OCI-LY1 (cell line): ENCODE measurements around the gene ZHX3.

ENCODE experiments used
- H2AFZ ChIP-seq: fragments of 200-600 bp; sonication (generic), shearing (Covaris generic); 2 replicates; pipeline ENCODE4 v1.6.0; 2014; ENCODE audit warnings: antibody characterized with exemption, mild to moderate bottlenecking, low read length
- H3F3A ChIP-seq: fragments of 200-600 bp; sonication (generic), shearing (Covaris generic); 2 replicates; pipeline ENCODE4 v1.6.0; 2014; ENCODE audit warnings: mild to moderate bottlenecking, antibody characterized with exemption, low read length, moderate library complexity; ENCODE audit not compliant: insufficient read depth
- H3K27ac ChIP-seq: fragments of 200-600 bp; sonication (generic); 2 replicates; pipeline ENCODE4 v1.5.1; 2014; ENCODE audit warnings: low read length, mixed run types, mild to moderate bottlenecking, low read depth; ENCODE audit not compliant: poor library complexity, severe bottlenecking
- H3K27me3 ChIP-seq: fragments of 200-600 bp; sonication (generic); 2 replicates; pipeline ENCODE4 v1.6.0; 2014; ENCODE audit warnings: antibody characterized with exemption, mild to moderate bottlenecking, low read length, moderate library complexity; ENCODE audit not compliant: insufficient read depth
- H3K36me3 ChIP-seq: fragments of 200-600 bp; sonication (generic); 2 replicates; pipeline ENCODE4 v1.6.1; 2014; ENCODE audit warnings: mild to moderate bottlenecking, antibody characterized with exemption, low read length, moderate library complexity, mixed read lengths; ENCODE audit not compliant: insufficient read depth
- H3K4me1 ChIP-seq: fragments of 200-600 bp; sonication (generic); 2 replicates; pipeline ENCODE4 v1.5.1; 2014; ENCODE audit warnings: mild to moderate bottlenecking, low read length, moderate library complexity; ENCODE audit not compliant: insufficient read depth, severe bottlenecking
- H3K4me2 ChIP-seq: fragments of 200-600 bp; sonication (generic), shearing (Covaris generic); 2 replicates; pipeline ENCODE4 v1.6.1; 2014; ENCODE audit warnings: low read length
- H3K4me3 ChIP-seq: fragments of 200-600 bp; sonication (generic); 2 replicates; pipeline ENCODE4 v1.5.1; 2014; ENCODE audit warnings: low read length, low read depth, mild to moderate bottlenecking, mixed read lengths; ENCODE audit not compliant: poor library complexity, severe bottlenecking
- H3K79me2 ChIP-seq: fragments of 200-600 bp; shearing (Covaris generic); 2 replicates; pipeline ENCODE4 v1.6.1; 2016; ENCODE audit warnings: mixed run types, low read length, mixed read lengths; ENCODE audit not compliant: insufficient read depth
- H3K9ac ChIP-seq: fragments of 200-600 bp; sonication (generic), shearing (Covaris generic); 2 replicates; pipeline ENCODE4 v1.6.1; 2014; ENCODE audit warnings: mild to moderate bottlenecking, low read length, mixed read lengths
- H3K9me2 ChIP-seq: fragments of 200-600 bp; sonication (generic), shearing (Covaris generic); 2 replicates; pipeline ENCODE4 v1.6.1; 2014; ENCODE audit warnings: low read depth, mild to moderate bottlenecking, low read length, mixed read lengths
- H3K9me3 ChIP-seq: fragments of 200-600 bp; shearing (Covaris generic); 2 replicates; pipeline ENCODE4 v1.6.1; 2014; ENCODE audit warnings: low read length, mixed read lengths
- H4K20me1 ChIP-seq: fragments of 200-600 bp; sonication (generic), shearing (Covaris generic); 2 replicates; pipeline ENCODE4 v1.6.0; 2016; ENCODE audit warnings: mild to moderate bottlenecking, low read length; ENCODE audit not compliant: insufficient read depth
- CTCF ChIP-seq: fragments of 200-600 bp; sonication (generic), shearing (Covaris generic); IDR thresholded peaks from 2 replicates; pipeline ENCODE4 v1.5.1; 2017; ENCODE audit warnings: mild to moderate bottlenecking, antibody characterized with exemption, low read length, moderate library complexity, mixed read lengths
- EZH2 ChIP-seq: fragments of 200-600 bp; sonication (generic), shearing (Covaris generic); IDR thresholded peaks from 2 replicates; pipeline ENCODE4 v1.8.0; 2017; ENCODE audit warnings: borderline replicate concordance, mixed run types, mild to moderate bottlenecking, antibody characterized with exemption, low read length, moderate library complexity, mixed read lengths

Gene ZHX3

DNA sequence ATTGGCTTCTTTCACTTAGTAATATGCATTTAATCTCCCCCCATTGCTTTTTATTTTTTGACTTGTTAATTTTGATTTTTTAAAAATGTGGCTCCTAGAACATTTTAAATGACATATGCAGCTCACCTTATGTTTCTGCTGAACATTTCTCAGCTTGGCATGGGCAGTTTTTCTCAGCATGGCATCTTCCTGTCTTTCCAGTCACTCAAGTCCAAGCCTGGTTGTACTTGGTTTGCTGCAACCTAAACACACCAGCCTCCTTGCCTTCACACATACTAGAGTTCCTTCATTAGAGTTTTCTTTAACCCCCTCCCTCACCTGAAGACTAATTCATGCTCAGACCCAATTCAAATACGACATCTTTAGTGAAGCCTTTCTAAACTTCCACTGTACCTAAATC lies 86.4 kb downstream of the ZHX3 start:
- no peak overlapping the region for H3K4me2 ChIP-seq

GRCh38 chr20:41230136-41230535 lies 87.4 kb downstream of the ZHX3 start:
- Histone ChIP-seq H3K4me1 (peaks cover 10% of the 10 kb centered on the region), H3K79me2 (no peaks in the 10 kb centered on the region)
- no peak for TF ChIP-seq CTCF
- no peak for TF ChIP-seq EZH2

More for the DNA sequence above, 86.4 kb downstream of the ZHX3 start:
- Histone ChIP-seq H3K9me3 (no peaks in the 10 kb centered on the region), H2AFZ (no peak overlapping the region), H3K27ac (no peak overlapping the region), H3K27me3 (no peaks in the 10 kb centered on the region), H3K4me1 (peaks cover 10% of the 10 kb centered on the region), H3K4me3 (no peak overlapping the region), H3K9me2 (no peaks in the 10 kb centered on the region), H3F3A (no peaks in the 10 kb centered on the region), H3K79me2 (no peaks in the 10 kb centered on the region), H3K36me3 (no peaks in the 10 kb centered on the region), H4K20me1 (no peaks in the 10 kb centered on the region), H3K9ac (no peak overlapping the region)
- TF ChIP-seq EZH2, result no peak
- no peak for TF ChIP-seq CTCF

GRCh38 chr20:41229259-41229658 lies 88.3 kb downstream of the ZHX3 start:
- no peaks in the 10 kb centered on the region for H3F3A ChIP-seq
- TF ChIP-seq CTCF (no peak), EZH2 (no peak)
- H3K27ac ChIP-seq, result no peak overlapping the region
- no peaks in the 10 kb centered on the region for H3K9me3 ChIP-seq
- H3K36me3 ChIP-seq, result no peaks in the 10 kb centered on the region
- no peaks in the 10 kb centered on the region for H3K9me2 ChIP-seq
- peaks cover 10% of the 10 kb centered on the region for H3K4me1 ChIP-seq
- H3K9ac ChIP-seq, result no peak overlapping the region
- H3K79me2 ChIP-seq, result no peaks in the 10 kb centered on the region
- H2AFZ ChIP-seq, result no peak overlapping the region
- H3K4me3 ChIP-seq, result no peak overlapping the region
- H3K27me3 ChIP-seq, result no peaks in the 10 kb centered on the region
- H3K4me2 ChIP-seq, result no peak overlapping the region
- no peaks in the 10 kb centered on the region for H4K20me1 ChIP-seq

More at GRCh38 chr20:41230136-41230535, 87.4 kb downstream of the ZHX3 start:
- Histone ChIP-seq H3K9ac (no peak overlapping the region), H3F3A (no peaks in the 10 kb centered on the region), H3K4me2 (no peak overlapping the region), H2AFZ (no peak overlapping the region), H3K9me2 (no peaks in the 10 kb centered on the region), H3K9me3 (no peaks in the 10 kb centered on the region), H3K4me3 (no peak overlapping the region), H3K27me3 (no peaks in the 10 kb centered on the region), H3K27ac (no peak overlapping the region), H4K20me1 (no peaks in the 10 kb centered on the region), H3K36me3 (no peaks in the 10 kb centered on the region)
